T follicular helper cell (primary cell): ENCODE results near the gene KMT2D.
A peak's percentile ranks its signal among the peaks of the same experiment; 100 is the strongest.

Experiments used
- DNase-seq: peaks from one replicate; pipeline ENCODE4 v3.0.0-alpha.2; 2020; ENCODE audit warnings: low read depth
- total RNA-seq, 2 experiments: gene quantifications; one replicate each; lab custom pipeline; 2026; lab: John Stamatoyannopoulos, UW

KMT2D gene, protein sequence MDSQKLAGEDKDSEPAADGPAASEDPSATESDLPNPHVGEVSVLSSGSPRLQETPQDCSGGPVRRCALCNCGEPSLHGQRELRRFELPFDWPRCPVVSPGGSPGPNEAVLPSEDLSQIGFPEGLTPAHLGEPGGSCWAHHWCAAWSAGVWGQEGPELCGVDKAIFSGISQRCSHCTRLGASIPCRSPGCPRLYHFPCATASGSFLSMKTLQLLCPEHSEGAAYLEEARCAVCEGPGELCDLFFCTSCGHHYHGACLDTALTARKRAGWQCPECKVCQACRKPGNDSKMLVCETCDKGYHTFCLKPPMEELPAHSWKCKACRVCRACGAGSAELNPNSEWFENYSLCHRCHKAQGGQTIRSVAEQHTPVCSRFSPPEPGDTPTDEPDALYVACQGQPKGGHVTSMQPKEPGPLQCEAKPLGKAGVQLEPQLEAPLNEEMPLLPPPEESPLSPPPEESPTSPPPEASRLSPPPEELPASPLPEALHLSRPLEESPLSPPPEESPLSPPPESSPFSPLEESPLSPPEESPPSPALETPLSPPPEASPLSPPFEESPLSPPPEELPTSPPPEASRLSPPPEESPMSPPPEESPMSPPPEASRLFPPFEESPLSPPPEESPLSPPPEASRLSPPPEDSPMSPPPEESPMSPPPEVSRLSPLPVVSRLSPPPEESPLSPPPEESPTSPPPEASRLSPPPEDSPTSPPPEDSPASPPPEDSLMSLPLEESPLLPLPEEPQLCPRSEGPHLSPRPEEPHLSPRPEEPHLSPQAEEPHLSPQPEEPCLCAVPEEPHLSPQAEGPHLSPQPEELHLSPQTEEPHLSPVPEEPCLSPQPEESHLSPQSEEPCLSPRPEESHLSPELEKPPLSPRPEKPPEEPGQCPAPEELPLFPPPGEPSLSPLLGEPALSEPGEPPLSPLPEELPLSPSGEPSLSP (N-terminal part only)
- 78.4 to 170 reads per million in 2 experiments for total RNA-seq

GRCh38 chr12:49060237-49061156 is at the start of gene KMT2D:
KMT2D (minus strand) TSS chr12:49060794; CDS start chr12:49055324, 5,470 bp downstream.
- peak; percentile 81 for DNase-seq

- no peak for DNase-seq
These were observed 49.3 kb upstream of the KMT2D start for GRCh38 chr12:49109641-49110463.

GRCh38 chr12:49108958-49109404 is 48.4 kb upstream of the KMT2D start:
- no peak for DNase-seq

GRCh38 chr12:49105504-49106084 is 45.0 kb upstream of the KMT2D start:
- DNase-seq = no peak

DNA sequence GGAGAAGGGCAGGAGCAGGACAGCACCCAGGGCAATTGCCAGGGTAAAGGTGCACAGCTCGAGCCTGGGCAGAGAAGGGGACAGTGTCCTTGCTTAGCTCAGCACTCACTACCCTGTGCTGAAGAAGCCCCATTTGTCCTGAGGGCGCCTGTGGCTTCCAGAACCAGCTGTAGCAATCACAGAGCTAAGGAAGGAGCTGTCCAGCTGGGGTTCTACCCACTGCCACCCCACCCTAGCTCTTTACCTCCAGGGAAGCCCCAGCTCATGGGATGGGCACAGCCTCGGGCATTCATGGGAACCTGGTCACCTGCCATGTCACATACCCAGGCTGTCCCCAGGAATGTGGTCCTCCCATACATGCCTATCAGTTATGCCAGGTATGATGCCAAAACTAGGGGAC is 44.2 kb upstream of the KMT2D start:
- DNase-seq = no peak

DNA sequence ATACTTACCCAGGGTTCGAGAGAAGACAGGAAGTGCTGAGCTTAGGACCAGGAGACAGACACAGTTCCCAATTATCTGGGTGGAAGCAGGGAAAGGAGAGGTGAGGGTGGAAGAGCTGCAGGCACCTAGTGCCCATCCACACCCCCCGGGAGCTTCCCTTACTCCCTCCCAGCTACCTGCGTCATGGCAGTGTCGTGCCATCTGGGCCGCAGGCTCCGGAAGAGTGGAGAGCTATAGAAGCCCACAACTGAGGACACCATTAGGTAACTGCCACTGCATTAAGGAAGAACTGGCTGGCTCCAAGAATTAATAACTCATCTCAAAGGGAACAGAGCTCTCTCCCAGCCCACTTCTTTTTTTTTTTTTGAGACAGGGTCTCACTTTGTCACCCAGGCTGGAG is 39.8 kb upstream of the KMT2D start:
- DNase-seq = no peak

GRCh38 chr12:49098703-49099102 is 38.1 kb upstream of the KMT2D start:
- DNase-seq = no peak

DNA sequence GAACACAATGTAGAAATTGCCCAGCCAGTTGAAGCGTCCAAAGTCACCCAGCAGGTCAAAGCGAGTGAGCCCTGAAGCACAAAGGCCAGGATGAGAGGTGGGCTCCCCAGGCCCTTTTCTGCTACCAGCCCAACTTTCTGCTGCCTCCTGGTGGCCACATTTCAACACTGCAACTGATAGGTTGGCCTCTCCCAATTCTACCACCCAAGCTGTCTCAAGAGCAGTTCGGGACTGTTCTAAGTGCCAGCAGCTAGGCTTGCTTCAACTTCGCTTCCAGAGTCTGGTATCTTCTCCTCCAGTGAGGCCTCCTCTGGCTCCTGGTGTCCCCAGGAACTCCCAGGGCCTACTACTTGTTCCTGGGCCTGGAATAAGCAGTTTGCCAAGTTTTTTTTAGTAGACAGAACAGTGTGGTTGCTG is 37.4 kb upstream of the KMT2D start:
- DNase-seq = peak; percentile 48

DNA sequence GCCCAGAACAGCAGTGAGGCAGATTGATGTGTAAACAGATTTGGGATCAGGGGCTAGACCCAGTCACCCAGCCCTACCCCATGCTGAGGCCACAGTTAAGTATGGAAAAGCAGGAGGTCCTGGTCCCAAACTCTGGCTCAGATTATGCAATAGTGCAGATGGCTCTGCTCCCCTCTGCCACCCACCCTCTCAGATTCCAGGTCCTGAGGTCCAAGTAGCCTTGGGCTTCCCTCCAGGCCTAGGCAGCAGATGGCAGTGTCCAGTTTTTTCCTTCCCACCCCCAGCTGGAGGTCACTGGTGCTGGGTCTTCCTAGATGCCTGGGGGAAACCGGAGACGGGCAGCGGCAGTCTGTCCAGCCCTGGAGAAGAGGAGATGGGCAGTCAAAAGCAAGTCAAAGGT is 36.8 kb upstream of the KMT2D start:
- DNase-seq = no peak

DNA sequence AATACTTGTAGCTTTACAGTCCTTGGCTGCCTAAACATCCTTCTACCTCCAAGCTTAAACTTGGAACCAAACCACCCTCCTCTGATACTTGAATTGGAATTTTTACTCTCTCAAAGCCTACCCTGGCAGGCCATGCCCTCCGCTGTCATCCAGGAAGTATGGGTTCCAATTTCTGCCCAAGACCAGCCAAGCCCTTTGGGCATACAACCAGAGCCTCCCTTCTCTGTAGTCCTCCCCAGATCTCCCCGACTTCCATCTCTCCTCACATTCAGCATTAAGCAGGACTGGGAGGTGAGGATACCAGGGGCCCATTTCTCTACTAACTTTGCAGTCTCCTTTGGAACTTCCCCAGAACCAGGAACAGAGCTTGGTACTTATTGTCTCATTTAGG is 34.4 kb upstream of the KMT2D start:
- DNase-seq = no peak

DNA sequence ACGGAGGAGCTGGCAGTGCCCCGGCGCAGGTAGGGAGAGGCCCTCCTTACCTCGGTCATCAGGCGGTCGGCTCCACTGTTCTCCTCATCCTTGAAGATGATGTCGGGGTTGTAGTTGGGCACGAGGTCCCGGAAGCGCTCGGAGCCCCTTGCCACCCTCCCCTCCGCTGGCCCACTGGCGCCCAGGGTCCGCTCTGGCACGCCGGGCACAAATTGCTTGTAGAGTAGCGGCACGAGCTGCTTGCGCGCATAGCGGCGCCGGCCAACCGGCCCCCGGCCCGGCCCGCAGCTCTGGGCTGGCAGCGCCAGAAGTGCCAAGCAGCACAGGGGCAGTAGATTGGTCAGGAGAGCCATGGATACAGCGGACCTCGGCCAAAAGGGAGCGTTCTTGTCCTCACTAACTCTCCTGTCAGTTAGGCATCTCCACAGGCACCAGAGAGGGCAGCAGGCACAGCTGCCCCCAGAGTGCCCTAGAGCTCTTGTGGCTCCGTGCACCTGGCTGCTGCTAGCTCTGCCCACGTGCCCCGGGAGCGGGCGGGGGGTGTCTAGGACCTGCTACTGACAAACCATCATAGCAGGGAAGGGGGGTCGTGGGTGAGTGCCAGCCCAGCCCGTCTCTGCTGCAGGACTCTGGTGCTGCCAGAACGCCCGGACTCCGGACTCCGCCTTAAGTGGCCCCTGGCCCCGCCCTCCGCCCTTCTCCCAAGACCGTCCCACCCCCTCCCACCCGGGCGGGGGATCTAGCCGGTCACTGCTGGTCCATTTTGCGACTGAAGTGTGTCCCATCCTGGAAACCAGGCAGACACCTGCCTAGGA is 33.8 kb upstream of the KMT2D start, which contains the start of gene DHH:
Gene DHH (minus strand): TSS at position 642 of the 815 bp plus-strand sequence. CDS start 289 bp downstream, at position 353.
- DNase-seq = no peak

DNA sequence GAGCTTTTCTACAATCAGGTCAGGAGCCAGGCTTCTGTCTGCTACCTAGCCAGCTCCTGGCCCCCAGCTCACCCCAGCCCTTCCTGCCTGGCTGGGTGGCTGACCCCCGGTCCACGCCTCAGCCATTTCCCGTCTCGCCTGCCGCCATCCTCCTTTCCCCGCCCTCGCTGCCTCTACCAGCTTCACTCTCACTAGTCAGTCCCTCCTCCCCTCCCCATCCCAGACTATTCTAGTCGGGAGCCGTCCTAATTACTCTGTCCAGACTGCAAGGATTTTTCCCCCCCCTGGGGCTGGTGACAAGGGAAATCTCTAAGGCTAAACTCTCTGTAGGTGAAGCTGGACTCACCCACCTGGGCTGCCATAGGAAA is 33.2 kb upstream of the KMT2D start:
- DNase-seq = no peak

DNA sequence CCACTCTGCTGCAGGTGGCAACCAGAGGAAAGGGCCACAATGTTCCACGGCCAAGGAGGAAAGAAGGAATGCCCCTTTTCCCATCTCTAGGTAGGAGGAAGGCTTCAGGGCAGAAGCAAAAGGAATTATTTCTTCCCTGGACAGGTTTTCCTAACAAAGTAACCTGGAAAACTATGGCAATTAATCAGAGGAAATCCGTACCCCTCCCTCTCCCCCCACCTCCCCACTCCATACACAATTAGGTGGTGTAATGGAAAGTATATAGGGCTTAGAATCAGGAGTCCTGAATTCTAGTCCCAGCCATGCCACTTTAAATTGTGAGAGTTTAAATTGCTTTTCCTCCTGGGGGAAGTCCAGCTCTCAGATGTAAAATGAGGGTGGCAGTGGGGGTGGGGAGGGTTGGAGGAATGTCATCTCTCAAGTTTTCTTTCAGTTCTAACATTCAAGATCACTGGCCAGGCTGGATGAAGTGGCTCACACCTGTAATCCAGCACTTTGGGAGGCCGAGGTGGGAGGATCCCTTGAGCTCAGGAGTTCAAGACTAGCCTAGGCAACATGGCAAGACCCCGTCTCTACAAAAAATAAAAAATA is 32.3 kb upstream of the KMT2D start:
- no peak for DNase-seq

- DNase-seq = peak; percentile 30
These were observed 31.7 kb upstream of the KMT2D start for GRCh38 chr12:49092086-49092815.

DNA sequence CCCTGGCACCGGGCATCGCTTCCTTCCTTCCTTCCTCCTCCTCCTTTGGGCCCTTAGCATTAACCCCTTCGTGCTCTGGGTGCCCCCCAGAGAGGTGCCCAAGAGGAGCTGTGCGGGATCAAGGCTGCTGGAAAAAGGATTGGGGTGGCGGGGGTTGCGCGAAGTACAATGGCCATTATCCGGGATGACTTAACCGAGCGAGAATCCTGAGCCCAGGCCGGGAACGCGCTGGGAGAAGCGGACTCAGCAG is 31.2 kb upstream of the KMT2D start:
- no peak for DNase-seq

- DNase-seq = no peak
These were observed 30.7 kb upstream of the KMT2D start for GRCh38 chr12:49091056-49091835.

DNA sequence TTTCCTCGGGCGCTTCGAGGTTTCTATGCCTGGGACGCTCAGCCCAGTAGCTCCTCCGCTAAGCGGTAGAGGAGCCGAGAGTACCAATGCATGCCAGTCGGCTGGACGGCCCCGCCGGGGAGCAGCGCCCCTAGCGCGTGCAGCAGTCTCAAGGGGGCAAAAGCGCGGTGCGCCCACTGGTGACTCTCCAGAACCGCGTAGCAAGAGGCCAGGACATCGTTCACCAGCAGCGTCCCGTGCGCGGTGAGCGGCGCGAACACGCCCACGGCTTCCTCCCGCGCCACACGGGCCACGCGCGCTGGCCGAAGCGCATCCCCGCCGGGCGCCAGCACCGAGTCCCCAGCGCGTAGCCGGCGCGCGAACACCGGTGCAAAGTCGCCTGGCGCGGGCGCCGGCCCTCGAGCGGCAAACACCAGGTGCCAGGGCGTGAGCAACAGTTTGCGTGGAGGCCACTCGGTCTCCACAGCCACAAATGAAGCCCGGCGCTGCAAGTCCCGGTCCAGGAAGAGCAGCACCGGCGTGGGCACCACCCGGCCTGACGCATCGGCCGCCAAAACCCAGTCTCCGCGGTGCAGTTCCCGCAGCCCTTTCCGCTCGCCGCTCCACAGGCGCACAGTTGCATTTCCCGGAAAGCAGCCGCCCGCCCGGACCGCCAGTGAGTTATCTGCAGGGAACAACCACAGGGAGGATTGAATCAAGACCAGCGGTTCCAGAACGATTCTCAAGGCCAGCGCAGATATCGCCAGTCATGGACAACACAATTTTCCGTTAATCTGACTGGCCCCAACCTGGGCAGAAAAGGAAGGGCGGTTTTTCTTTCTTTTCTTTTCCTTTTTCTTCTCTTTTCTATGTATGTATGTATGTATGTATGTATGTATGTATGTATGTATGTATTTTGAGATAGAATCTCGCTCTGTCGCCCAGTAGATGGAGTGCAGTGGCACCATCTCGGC is 29.5 kb upstream of the KMT2D start:
- DNase-seq = no peak
